ENCODE data around the gene SFT2D1.

DNA sequence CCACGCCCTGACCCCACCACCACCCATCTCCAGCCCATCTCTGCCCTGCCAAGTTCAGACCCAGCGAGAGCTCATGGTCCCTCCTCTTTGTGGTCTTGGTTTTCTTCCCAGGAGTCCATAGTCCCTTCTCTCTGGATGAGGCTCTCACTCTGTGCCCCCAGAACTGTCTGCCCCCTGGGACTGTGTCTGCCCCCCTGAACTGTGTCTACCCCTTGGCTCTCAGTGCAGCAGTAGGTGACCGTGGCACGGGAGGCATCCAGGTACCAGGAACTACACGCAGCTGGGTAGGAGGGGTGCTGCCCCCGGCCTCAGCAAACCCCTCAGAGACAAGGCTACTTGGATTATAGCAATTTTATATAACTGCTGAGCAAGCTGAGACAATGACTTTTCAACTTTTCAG, 57.7 kb downstream of the SFT2D1 start:
- TF ChIP-seq, protein P1, sequence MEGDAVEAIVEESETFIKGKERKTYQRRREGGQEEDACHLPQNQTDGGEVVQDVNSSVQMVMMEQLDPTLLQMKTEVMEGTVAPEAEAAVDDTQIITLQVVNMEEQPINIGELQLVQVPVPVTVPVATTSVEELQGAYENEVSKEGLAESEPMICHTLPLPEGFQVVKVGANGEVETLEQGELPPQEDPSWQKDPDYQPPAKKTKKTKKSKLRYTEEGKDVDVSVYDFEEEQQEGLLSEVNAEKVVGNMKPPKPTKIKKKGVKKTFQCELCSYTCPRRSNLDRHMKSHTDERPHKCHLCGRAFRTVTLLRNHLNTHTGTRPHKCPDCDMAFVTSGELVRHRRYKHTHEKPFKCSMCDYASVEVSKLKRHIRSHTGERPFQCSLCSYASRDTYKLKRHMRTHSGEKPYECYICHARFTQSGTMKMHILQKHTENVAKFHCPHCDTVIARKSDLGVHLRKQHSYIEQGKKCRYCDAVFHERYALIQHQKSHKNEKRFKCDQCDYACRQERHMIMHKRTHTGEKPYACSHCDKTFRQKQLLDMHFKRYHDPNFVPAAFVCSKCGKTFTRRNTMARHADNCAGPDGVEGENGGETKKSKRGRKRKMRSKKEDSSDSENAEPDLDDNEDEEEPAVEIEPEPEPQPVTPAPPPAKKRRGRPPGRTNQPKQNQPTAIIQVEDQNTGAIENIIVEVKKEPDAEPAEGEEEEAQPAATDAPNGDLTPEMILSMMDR (IDR thresholded peaks at IDR 0.05) = no peak
- TF ChIP-seq POLR2A (IDR thresholded peaks at IDR 0.05) (no peak), POLR2AphosphoS5 (IDR thresholded peaks at IDR 0.05) (no peak)

All from breast epithelium (tissue), 3 donors.